Measurements from ENCODE around the gene ISCU.

- TF ChIP-seq SNIP1 (IDR thresholded peaks at IDR 0.05; ENCODE audit: low read depth) (no peak), RAD21 (CRISPR knock-in tag; conservative IDR thresholded peaks at IDR 0.05 in 1 of 2, IDR thresholded peaks at IDR 0.05 in 1 of 2) (no peak), PHB2 (IDR thresholded peaks at IDR 0.05; ENCODE audit: low read depth) (no peak), HDGF (IDR thresholded peaks at IDR 0.05) (no peak), TRIM25 (IDR thresholded peaks at IDR 0.05; ENCODE audit: borderline replicate concordance) (no peak), SIN3A (IDR thresholded peaks at IDR 0.05; ENCODE audit: borderline replicate concordance in 2 of 2, control insufficient read depth in 1 of 2, low read depth in 2 of 2, low read length in 2 of 2) (no peak), NRF1 (conservative IDR thresholded peaks at IDR 0.05 in 1 of 2, IDR thresholded peaks at IDR 0.05 in 1 of 2) (no peak), EZH2 (IDR thresholded peaks at IDR 0.05; ENCODE audit: borderline replicate concordance, low read depth, low read length) (no peak), PKNOX1 (IDR thresholded peaks at IDR 0.05) (no peak)
- TF ChIP-seq, protein P1, sequence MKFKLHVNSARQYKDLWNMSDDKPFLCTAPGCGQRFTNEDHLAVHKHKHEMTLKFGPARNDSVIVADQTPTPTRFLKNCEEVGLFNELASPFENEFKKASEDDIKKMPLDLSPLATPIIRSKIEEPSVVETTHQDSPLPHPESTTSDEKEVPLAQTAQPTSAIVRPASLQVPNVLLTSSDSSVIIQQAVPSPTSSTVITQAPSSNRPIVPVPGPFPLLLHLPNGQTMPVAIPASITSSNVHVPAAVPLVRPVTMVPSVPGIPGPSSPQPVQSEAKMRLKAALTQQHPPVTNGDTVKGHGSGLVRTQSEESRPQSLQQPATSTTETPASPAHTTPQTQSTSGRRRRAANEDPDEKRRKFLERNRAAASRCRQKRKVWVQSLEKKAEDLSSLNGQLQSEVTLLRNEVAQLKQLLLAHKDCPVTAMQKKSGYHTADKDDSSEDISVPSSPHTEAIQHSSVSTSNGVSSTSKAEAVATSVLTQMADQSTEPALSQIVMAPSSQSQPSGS (CRISPR knock-in tag; IDR thresholded peaks at IDR 0.05), result no peak
- TF ChIP-seq, protein P2, sequence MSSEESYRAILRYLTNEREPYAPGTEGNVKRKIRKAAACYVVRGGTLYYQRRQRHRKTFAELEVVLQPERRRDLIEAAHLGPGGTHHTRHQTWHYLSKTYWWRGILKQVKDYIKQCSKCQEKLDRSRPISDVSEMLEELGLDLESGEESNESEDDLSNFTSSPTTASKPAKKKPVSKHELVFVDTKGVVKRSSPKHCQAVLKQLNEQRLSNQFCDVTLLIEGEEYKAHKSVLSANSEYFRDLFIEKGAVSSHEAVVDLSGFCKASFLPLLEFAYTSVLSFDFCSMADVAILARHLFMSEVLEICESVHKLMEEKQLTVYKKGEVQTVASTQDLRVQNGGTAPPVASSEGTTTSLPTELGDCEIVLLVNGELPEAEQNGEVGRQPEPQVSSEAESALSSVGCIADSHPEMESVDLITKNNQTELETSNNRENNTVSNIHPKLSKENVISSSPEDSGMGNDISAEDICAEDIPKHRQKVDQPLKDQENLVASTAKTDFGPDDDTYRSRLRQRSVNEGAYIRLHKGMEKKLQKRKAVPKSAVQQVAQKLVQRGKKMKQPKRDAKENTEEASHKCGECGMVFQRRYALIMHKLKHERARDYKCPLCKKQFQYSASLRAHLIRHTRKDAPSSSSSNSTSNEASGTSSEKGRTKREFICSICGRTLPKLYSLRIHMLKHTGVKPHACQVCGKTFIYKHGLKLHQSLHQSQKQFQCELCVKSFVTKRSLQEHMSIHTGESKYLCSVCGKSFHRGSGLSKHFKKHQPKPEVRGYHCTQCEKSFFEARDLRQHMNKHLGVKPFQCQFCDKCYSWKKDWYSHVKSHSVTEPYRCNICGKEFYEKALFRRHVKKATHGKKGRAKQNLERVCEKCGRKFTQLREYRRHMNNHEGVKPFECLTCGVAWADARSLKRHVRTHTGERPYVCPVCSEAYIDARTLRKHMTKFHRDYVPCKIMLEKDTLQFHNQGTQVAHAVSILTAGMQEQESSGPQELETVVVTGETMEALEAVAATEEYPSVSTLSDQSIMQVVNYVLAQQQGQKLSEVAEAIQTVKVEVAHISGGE (CRISPR knock-in tag; IDR thresholded peaks at IDR 0.05), result no peak
Observed at GRCh38 chr12:108559748-108560147, 2.6 kb upstream of the ISCU start.
